Heart right ventricle (tissue), 16 donors: Measurements from ENCODE around the gene RASGEF1C. TPM values are rescaled to one million over a fixed set of nuclear protein-coding genes. Genes with fewer than 3 reads are reported as not detected.

Experiments used
- ATAC-seq, 8 donors: fragments of 200-7000 bp; cut with Tn5 transposase; one replicate each; pipeline ENCODE4 v1.9.1; 2020; ENCODE audit warnings: mild to moderate bottlenecking in 8 of 8, moderate library complexity in 8 of 8, moderate number of reproducible peaks in 1 of 8
- DNase-seq, 2 donors: peaks; one replicate each; pipeline ENCODE4 v3.0.0-alpha.2; 2020
- H3K27ac ChIP-seq, 10 donors: fragments of 200-600 bp; sonication (generic) in 2 of 10; one replicate each; pipeline versions ENCODE4 v1.5.0 to v1.8.0; 2020 to 2022; ENCODE audit warnings: mild to moderate bottlenecking in 3 of 10
- H3K27me3 ChIP-seq, 7 donors: fragments of 200-600 bp; one replicate each; pipeline ENCODE4 v1.8.0; 2021 to 2022; ENCODE audit warnings: mild to moderate bottlenecking in 2 of 7
- H3K36me3 ChIP-seq, 9 donors: fragments of 200-600 bp; sonication (generic) in 1 of 9; one replicate each; pipeline versions ENCODE4 v1.5.0 to v1.8.0; 2020 to 2022; ENCODE audit warnings: mild to moderate bottlenecking in 2 of 9
- H3K4me1 ChIP-seq, 9 donors: fragments of 200-600 bp; sonication (generic) in 1 of 9; one replicate each; pipeline versions ENCODE4 v1.5.0 to v1.8.0; 2020 to 2022; ENCODE audit warnings: mild to moderate bottlenecking in 4 of 9
- H3K4me3 ChIP-seq, 10 donors: fragments of 200-600 bp; sonication (generic) in 2 of 10; one replicate each; pipeline versions ENCODE4 v1.5.0 to v1.8.0; 2020 to 2022; ENCODE audit warnings: mild to moderate bottlenecking in 7 of 10, moderate library complexity in 2 of 10
- H3K9me3 ChIP-seq, 11 donors: fragments of 200-600 bp in 10 of 11; sonication (generic) in 2 of 11; one replicate each; pipeline versions ENCODE4 v1.5.0 to v1.8.0; 2013 to 2022; ENCODE audit warnings: mild to moderate bottlenecking in 2 of 11, control low read depth in 1 of 11, moderate library complexity in 1 of 11
- WGBS, 2 donors: extraction: QIAGEN DNeasy Blood & Tissue Kit; methylation state at CpG; one replicate each; pipeline ENCODE4 v1.1.7; 2013; ENCODE audit warnings: inconsistent platforms in 1 of 2; 5-methylcytosine and 5-hydroxymethylcytosine counted together
- intact Hi-C, 10 donors: fragments of 100-400 bp; cut with DNase I; formaldehyde crosslinking; loops; one replicate each; pipeline versions ENCODE4 v1.11.1 to v1.14.2; 2022
- polyA plus RNA-seq, 2 donors: library from polyadenylated mRNA; stranded (reverse); fragments of 200-250 nt; gene quantifications; one replicate each; pipeline ENCODE4 v1.2.3, GENCODE V29; 2013
- total RNA-seq, 10 donors: library from RNA; stranded (reverse); fragmentation: NEBNext Ultra II Directional in 3 of 10; extraction: Animal tissue kit (Norgen Biotek cat#: 25700) in 3 of 10; gene quantifications; one replicate each; pipeline versions ENCODE4 v1.2.1 to v1.2.4, GENCODE V29; 2021 to 2023
- TF ChIP-seq, protein P1 (sequence below), 9 donors: fragments of 200-600 bp; sonication (generic) in 2 of 9; IDR thresholded peaks; one replicate each; pipeline versions ENCODE4 v1.5.0 to v1.8.0; 2021 to 2022; ENCODE audit warnings: antibody characterized with exemption in 9 of 9, mild to moderate bottlenecking in 5 of 9, moderate library complexity in 1 of 9
- donor health status: Arrhythmogenic right ventricular cardiomyopathy.
- donor health status: ischemic (EF 13 %, LVEDD 7.1; RV severe dilation, severe dysfunction).
- donor health status: healthy with polysubstance abuse.
- donor health status: DM: no; HTN: yes; CAD: no.
- donor health status: DM: no; HTN: no; CAD: no.
- donor health status: ischemic (EF 25% LVEDD 6.9; RV normal size, moderate dysfunction).
- donor health status: ischemic (EF 25% LVEDD 5.7; RV mildly dilated, moderate dysfunction).
- donor health status: healthy.
- donor health status: DM: yes; HTN: yes; CAD: no.
- donor health status: Ischemic cardiomyopathy.
- donor health status: ischemic (EF 35%, LVEDD 5.7; RV mildly dilated, moderate dysfunction).
- donor health status: nonischemic (EF 11% LVEDD 7.7; RV severe dilation, severe dysfunction).
- donor health status: DM: yes; HTN: yes; CAD: no.
- donor health status: PGD.
- donor health status: ischemic (EF 29% LVEDD 5.4; RV normal size, mild dysfunction).
- donor health status: nonischemic (EF 23%, LVEDD 6.1; RV moderate dilation, normal function).

RASGEF1C gene
- total and polyA plus RNA-seq, 12 donors: 0.17 to 0.59 (median 0.26) TPM; not detected in 6

DNA sequence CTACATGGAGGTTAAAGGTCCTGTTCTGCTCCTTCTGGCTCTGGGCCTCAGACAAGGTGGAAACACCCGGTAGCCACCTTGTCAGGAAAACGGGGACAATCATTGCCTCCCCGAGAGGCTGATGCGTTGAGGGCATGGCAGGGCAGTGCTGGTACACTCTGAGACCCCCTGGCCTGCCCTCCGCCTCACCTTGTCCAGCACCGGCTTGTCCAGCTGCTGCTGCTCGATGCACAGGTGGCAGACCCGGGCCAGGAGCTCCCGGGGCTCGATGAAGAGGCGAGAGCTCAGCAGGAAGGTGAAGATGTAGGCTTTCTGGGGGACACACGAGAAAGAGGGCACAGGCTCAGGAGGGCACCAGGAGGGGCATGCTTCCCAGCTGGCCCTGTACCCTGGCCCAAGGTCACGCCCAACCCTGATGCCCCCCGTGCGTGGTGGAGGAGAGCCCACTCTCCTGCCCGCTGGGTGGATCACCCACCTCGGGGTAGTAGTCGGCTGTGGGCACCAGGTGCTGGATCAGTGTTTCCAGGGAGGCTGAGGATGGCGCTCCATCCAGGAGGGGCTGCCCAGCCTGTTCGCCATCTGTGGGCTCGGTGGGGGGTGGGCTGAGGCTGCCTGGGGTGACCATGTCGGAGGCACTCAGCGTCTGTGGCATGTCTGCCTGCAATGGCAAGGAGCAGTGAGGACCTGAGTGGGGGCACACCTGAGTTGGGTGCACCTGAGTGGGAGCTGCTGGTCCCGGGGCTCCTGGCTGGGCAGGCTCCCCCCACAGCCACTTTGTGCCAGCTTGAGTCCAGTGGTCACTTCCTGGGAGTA lies 71.4 kb downstream of the RASGEF1C start:
- Histone ChIP-seq H3K4me1 (peaks cover 0 to 5% (median 0%) of the 10 kb centered on the region in 9 donors), H3K27me3 (peaks cover 0 to 33% (median 23%) of the 10 kb centered on the region in 7 donors), H3K27ac (no peak overlapping the region), H3K9me3 (no peaks in the 10 kb centered on the region), H3K36me3 (no peaks in the 10 kb centered on the region), H3K4me3 (no peak overlapping the region)
- TF ChIP-seq, protein P1, sequence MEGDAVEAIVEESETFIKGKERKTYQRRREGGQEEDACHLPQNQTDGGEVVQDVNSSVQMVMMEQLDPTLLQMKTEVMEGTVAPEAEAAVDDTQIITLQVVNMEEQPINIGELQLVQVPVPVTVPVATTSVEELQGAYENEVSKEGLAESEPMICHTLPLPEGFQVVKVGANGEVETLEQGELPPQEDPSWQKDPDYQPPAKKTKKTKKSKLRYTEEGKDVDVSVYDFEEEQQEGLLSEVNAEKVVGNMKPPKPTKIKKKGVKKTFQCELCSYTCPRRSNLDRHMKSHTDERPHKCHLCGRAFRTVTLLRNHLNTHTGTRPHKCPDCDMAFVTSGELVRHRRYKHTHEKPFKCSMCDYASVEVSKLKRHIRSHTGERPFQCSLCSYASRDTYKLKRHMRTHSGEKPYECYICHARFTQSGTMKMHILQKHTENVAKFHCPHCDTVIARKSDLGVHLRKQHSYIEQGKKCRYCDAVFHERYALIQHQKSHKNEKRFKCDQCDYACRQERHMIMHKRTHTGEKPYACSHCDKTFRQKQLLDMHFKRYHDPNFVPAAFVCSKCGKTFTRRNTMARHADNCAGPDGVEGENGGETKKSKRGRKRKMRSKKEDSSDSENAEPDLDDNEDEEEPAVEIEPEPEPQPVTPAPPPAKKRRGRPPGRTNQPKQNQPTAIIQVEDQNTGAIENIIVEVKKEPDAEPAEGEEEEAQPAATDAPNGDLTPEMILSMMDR (IDR thresholded peaks at IDR 0.05): no peak
- 87 to 92% methylated on average over 24 of the region's 24 CpGs for WGBS, 2 donors
- intact Hi-C loops: loop anchor here in 2 of 10 donors (10.0 kb wide), 2 partner anchors 77 to 327 kb away; no protein-coding TSS in a partner anchor
- no peak for DNase-seq
- no peak for ATAC-seq

- no peak overlapping the region for H3K27ac ChIP-seq
- H3K36me3 ChIP-seq: no peaks in the 10 kb centered on the region
- 88 to 91% methylated on average over 38 of the region's 38 CpGs for WGBS, 2 donors
- DNase-seq (no peak), ATAC-seq (no peak)
- no peak overlapping the region for H3K4me3 ChIP-seq
- TF ChIP-seq, protein P1 (IDR thresholded peaks at IDR 0.05): no peak
- no peaks in the 10 kb centered on the region for H3K9me3 ChIP-seq
- intact Hi-C loops: loop anchor here in 2 of 10 donors (10.0 kb wide), 2 partner anchors 78 to 328 kb away; no protein-coding TSS in a partner anchor
- H3K4me1 ChIP-seq: peaks cover 0 to 5% (median 0%) of the 10 kb centered on the region in 9 donors
- H3K27me3 ChIP-seq: peaks cover 0 to 33% (median 23%) of the 10 kb centered on the region in 7 donors
These were observed 72.2 kb downstream of the RASGEF1C start for GRCh38 chr5:180136630-180137381.

GRCh38 chr5:180135967-180136629 lies 72.9 kb downstream of the RASGEF1C start:
- intact Hi-C loops: loop anchor here in 2 of 10 donors (10.0 kb wide), 2 partner anchors 79 to 329 kb away; no protein-coding TSS in a partner anchor
- peaks cover 0 to 33% (median 20%) of the 10 kb centered on the region in 7 donors for H3K27me3 ChIP-seq
- DNase-seq (no peak), ATAC-seq (no peak)
- TF ChIP-seq, protein P1 (IDR thresholded peaks at IDR 0.05): no peak
- no peaks in the 10 kb centered on the region for H3K9me3 ChIP-seq
- no peak overlapping the region for H3K4me3 ChIP-seq
- peaks cover 0 to 5% (median 0%) of the 10 kb centered on the region in 9 donors for H3K4me1 ChIP-seq
- no peaks in the 10 kb centered on the region for H3K36me3 ChIP-seq
- 93% methylated on average over 43 of the region's 43 CpGs for WGBS, 2 donors
- no peak overlapping the region for H3K27ac ChIP-seq
